Fibroblast of peridontal ligament (primary cell): ENCODE data around the gene DOCK8.

Experiments
- DNase-seq: peaks from one replicate; pipeline ENCODE4 v3.0.0-alpha.2; 2010; ENCODE audit errors: extremely low read depth

DOCK8 gene

DNA sequence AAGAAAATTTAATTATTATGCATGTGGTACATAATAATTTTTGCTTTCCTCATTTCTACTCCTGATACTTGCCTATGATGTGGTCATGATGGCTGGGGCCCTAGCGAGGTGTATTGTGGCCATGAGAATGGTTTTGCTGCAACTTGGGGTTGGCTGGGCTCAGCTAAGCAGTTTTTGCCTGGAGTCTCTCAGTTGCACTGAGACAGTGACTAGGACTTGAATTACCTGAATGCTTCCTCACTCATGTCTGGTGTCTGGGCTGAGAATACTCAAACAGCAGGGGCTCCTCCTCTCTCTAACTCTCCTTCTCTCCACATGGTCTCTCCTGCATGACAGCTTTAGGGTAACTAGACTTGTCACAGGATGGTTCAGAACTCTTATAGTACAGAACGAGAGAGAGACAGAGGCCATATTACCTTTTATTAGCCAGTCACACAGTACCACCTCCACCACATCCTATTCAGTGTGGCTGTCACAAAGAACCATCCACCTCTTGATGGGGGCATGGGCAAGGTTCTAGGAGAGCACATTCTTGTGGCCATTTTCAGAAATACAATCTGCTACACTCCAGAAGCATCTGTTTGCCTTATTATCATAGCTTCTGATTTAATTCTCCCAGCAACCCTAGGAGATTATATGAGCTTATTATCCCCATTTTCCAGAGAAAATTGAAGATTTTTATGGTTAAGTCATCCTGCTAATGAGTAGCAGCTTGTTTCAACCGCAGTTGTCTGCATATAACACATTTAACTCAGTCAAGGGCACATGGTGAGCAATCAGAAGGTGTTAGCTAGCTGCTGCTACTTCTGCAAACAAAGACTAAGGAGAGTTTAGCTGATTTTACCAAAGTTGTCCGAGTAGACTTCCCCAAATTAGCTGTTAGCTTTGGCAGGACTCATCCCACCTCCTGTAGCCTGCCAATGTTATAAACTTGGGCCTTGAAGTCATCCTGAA, 245.1 kb downstream of the DOCK8 start:
- no peak for DNase-seq

DNA sequence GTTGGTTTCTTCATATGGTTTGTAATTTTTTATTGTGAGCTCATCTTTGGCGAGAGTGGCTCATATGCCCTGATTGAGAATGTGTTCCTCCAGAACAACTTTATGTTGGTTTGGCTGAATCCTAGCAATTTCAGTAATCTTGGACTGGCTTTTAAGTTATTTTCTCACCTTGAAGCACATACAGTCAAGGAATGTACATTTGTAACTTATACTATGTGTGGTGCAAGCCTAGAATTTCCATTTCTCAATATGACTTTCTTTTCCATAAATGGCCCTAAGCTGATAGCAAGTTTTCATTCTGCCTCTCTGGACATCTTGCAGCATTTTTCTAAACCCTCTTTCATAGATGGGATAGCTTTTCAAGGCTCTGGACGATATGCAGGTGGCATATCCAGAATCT, 247.5 kb downstream of the DOCK8 start:
- no peak for DNase-seq

GRCh38 chr9:462606-463005, 247.9 kb downstream of the DOCK8 start:
- no peak for DNase-seq

GRCh38 chr9:463455-464171, 248.9 kb downstream of the DOCK8 start:
- no peak for DNase-seq

DNA sequence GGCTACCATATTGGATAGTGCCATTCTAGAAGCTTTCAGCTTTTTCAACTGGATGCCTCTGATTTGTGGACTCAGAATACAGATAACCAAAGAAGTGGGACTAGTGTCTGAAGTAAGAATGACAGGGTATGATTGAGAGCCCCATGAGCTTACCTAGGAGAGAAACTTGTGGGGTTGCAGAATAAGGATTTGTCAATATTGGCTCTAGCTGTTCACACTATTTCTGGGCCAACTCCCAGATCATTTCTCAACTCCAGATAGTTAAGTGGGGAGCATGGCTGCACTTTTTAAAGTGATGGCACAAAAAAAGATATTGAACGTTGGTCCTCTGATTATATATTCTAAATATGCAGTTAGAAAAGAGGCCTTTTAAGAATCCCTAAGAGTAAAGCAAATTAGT, 252.1 kb downstream of the DOCK8 start:
- DNase-seq = no peak

GRCh38 chr9:468766-469426, 254.2 kb downstream of the DOCK8 start:
- DNase-seq = no peak

GRCh38 chr9:469672-470551, 255.2 kb downstream of the DOCK8 start:
- peak; percentile 15 for DNase-seq

- no peak for DNase-seq
Measured at GRCh38 chr9:470552-471194, 256.0 kb downstream of the DOCK8 start.

DNA sequence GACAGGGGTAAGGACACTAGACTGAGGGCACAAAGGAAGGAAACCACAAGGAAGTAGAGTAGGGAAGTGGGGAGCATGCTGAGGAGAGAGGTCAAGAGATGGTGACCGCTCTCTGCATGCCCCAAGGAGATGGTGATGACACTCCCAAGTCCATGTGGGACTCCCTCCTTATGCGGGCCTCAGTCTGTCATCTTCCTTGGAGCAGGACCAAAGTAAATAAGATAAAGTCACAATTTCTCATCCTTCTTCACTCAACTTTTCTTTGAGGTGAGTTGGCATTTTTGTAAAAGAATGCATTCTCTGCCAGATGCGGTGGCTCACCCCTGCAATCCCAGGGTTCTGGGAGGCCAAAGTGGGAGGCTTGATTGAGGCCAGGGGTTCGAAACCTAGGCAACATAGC, 256.7 kb downstream of the DOCK8 start:
- no peak for DNase-seq

DNA sequence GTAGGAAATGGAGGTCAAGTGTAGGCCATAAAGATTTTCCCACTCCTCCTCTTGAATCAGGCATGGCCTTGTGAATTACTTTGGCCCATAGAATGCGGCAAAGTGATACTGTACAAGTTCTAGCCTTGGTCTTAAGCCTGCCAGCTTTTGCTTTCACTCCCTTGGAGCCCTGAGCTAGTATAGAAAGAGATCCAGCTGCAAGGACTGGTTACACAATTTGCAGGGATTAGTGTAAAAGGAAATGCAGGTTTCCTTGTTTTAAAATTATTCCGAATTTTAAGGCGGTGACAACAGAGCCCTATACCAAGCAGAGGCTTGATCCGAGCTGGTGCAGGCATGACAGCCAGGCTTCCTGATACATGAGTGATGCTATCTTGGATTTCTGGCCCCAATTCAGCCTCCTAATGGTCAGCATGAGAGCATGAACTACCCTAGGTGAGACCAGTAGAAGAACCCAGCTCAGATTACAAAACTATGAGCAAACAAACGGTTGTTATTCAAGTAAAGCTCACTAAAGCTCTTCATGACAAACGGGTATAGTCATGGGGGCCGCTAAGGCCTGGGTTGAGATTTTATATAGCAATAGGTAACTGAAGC, 257.9 kb downstream of the DOCK8 start:
- DNase-seq = no peak

DNA sequence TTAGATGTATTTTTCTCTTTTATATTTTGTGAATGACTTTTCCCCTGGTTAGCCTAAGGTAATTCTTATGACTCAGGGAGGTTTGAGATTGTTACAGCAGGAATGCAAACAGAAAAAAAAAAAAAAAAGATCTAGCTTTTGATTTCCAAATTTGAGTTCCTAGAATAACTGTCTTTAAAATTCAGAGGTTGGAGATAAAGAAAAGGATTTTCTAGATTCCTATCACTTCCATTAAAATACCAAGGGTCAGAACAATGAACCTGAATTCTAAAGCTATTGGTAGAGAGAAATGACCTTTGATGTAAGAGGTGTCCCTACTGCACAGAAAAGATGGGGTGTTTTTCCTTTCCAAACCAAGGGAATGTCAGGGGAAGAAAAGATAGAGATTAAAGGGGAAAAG, 262.5 kb downstream of the DOCK8 start:
- no peak for DNase-seq

- DNase-seq = no peak
Measured at GRCh38 chr9:479304-479970, 264.8 kb downstream of the DOCK8 start.

- DNase-seq = no peak
Measured at GRCh38 chr9:479971-480350, 265.3 kb downstream of the DOCK8 start.

GRCh38 chr9:482739-483138, 268.1 kb downstream of the DOCK8 start:
- no peak for DNase-seq

DNA sequence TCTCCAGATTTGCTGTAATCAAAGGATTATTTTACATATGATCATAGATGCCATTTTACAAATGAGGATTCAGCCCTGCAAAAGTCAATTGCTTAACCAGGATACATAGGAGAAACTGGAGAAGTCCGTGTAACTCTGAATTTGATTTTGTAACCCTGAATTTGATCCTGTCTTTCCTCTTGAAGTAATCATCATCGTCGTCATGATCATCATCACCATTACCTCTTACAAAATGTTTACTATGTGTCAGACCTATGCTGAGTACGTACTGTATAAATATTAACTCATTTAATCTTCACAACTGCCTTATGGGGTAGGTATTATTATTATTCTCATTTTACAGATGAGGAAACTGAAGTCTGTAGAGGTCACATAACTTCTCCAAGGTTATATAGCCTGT, 271.5 kb downstream of the DOCK8 start:
- DNase-seq = no peak

GRCh38 chr9:487429-487828, 272.8 kb downstream of the DOCK8 start:
- DNase-seq = no peak

GRCh38 chr9:488448-488847, 273.8 kb downstream of the DOCK8 start:
- DNase-seq = no peak

DNA sequence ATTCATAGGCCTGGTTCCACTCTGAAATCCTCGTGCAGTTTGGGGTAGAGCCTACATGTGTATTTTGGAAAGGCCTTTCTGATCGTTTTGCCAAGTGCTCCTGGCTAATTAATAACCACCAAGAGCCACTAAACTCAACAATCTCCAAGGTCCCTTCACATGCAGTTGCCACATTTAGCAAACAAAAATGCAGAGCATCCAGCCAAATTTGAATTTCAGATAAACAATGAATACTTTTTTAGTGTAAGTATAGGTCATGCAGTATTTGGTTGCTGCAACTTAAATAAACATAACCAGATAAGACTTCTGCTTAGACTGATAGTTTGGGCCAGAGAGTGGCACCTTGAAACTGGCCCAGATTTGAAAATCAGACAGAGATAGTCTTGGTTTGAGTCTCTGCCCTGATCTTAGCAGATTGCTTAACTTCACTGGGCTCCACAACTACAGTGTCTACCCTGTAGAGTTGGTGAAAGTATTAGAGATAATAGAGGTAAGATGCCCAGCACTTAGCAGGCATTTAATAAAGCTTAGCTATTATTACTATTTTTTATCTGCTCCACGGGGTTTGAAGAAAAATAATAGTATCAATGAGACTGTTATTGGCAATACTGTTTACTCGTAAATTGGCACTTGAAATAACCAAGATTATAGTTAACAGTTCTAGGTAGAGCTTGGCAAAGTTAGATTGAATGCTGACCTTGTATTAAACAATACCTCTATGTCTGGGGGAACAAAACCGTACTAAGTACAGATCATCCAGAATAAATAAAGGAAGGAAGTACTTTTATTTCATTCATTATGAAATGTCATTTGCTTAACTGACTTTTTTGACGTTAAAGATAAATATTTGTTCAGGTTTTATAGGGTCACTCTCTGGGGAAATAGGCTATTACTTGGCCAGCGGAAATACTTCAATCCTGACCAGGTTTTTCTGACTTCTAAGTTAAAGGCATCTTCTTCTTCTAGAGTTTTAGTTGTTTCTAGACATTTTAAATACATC, 274.8 kb downstream of the DOCK8 start:
- no peak for DNase-seq

- DNase-seq = no peak
Measured at GRCh38 chr9:494764-495163, 280.1 kb downstream of the DOCK8 start.
